Mesodermal cell (in vitro differentiated cells): ENCODE results near the gene SLC2A6.

Experiments
- H3K27ac ChIP-seq: 2 replicates; pipeline ENCODE4 v1.7.0; 2013; ENCODE audit warnings: mild to moderate bottlenecking, low read depth, low read length, moderate library complexity; ENCODE audit not compliant: severe bottlenecking
- H3K36me3 ChIP-seq: 2 replicates; pipeline ENCODE4 v1.7.1; 2013; ENCODE audit warnings: mild to moderate bottlenecking, low read length, moderate library complexity; ENCODE audit not compliant: control insufficient read depth, insufficient read depth
- H3K4me1 ChIP-seq: one replicate; pipeline ENCODE4 v1.7.1; 2013; ENCODE audit warnings: mild to moderate bottlenecking, low read length; ENCODE audit not compliant: insufficient read depth, control insufficient read depth, poor library complexity, severe bottlenecking
- H3K4me3 ChIP-seq: 2 replicates; pipeline ENCODE4 v1.7.0; 2013; ENCODE audit warnings: low read length, control low read depth, mild to moderate bottlenecking; ENCODE audit not compliant: insufficient read depth, poor library complexity, severe bottlenecking; ENCODE audit errors: extremely low read depth
- H3K9me3 ChIP-seq: 2 replicates; pipeline ENCODE4 v1.7.1; 2013; ENCODE audit warnings: mild to moderate bottlenecking, low read length, moderate library complexity; ENCODE audit not compliant: control insufficient read depth
- WGBS, 2 experiments: methylation state at CpG; one replicate each; pipeline ENCODE4 v1.1.5; 2013; ENCODE audit warnings: missing lambda C conversion rate in 2 of 2; ENCODE audit not compliant: insufficient coverage in 2 of 2; 5-methylcytosine and 5-hydroxymethylcytosine counted together

Gene SLC2A6

DNA sequence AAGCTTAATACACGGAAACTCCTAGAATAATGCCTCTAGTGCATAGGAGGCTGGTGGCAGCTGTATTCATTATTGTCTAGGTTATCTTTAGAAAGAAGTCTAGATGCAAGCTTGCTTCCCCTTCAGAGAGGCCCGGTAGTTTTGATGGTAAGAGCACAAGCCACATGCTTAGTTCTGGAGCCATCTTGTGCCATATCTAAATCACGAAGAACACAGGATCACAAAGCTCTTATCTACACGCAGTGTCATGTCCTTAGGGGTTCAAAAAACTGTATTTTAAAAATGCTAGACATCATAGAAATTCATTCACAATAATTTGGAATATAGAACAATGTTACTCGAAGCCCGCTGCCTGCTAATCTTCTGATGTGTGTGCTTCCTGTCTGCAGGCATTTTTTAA lies 12.9 kb downstream of the SLC2A6 start:
- WGBS, 2 experiments, result 95 to 100% methylated on average over 2 to 3 of the region's 6 CpGs
- Histone ChIP-seq H3K27ac (no peak overlapping the region), H3K9me3 (no peaks in the 10 kb centered on the region), H3K4me3 (no peak overlapping the region), H3K36me3 (peaks cover 11% of the 10 kb centered on the region), H3K4me1 (no peaks in the 10 kb centered on the region)

DNA sequence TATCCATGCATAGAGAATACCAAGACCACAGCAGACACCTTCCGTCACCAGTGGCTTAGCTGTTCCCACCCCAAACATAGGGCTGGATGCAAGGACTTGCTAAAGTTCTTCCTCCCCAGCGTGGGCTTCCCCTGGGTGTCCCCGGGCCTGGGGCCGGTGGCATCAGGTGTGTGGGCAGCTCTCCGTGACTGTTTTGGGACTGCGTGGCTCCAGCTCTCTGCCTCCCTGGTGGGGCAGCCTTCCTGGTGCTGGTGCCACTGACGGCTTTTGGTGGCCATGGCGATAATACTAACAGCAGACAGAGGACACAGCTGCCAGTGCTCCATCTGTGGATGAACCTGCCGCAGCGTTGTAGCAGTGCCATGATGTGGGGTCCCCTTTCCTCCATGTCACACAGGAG lies 14.3 kb downstream of the SLC2A6 start:
- H3K9me3 ChIP-seq, result no peaks in the 10 kb centered on the region
- H3K27ac ChIP-seq, result no peak overlapping the region
- H3K4me1 ChIP-seq, result peaks cover 4% of the 10 kb centered on the region
- H3K36me3 ChIP-seq, result peaks cover 11% of the 10 kb centered on the region
- H3K4me3 ChIP-seq, result no peak overlapping the region
- WGBS, 2 experiments, result 95% methylated on average over 8 of the region's 10 CpGs

DNA sequence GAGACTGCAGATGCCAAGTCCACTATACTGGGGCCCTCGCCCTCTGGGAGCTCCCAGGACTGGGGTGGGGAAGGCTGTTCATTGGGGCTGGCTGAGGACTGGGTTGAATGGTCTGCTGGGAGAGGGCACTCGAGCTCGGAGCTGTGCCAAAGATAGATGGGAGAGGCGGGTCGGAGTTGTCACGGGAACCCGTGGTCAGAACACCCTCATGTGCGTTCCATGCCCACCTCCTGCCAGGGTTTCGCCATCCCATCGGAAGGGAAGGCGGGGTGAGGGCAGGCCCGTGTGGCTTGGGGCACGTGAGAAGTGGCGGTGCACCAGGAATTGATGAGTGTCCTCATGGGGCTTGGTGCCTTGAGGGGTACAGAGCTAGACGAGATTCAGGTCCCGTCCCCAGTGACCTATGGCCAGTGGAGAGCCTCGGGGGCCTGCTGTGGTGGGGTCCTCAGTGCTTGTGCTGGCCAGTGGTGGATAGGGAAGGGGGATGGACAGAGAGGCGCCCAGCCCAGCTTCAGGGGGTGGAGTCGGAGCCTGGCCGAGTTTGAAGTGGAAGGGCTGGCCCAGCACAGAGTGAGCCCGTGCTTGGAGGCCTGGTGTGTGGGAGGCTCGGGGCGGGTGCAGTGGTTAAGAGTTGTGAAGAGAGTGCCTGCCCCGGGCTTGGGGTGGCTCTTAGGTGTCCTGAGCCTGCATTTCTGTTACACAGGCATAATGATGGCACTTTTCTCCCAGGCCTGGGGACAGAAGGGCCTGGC lies 14.9 kb downstream of the SLC2A6 start:
- WGBS, 2 experiments, result 89 to 92% methylated on average over 21 to 24 of the region's 24 CpGs
- no peak overlapping the region for H3K4me3 ChIP-seq
- peaks cover 11% of the 10 kb centered on the region for H3K36me3 ChIP-seq
- H3K9me3 ChIP-seq, result no peaks in the 10 kb centered on the region
- peaks cover 4% of the 10 kb centered on the region for H3K4me1 ChIP-seq
- H3K27ac ChIP-seq, result no peak overlapping the region

DNA sequence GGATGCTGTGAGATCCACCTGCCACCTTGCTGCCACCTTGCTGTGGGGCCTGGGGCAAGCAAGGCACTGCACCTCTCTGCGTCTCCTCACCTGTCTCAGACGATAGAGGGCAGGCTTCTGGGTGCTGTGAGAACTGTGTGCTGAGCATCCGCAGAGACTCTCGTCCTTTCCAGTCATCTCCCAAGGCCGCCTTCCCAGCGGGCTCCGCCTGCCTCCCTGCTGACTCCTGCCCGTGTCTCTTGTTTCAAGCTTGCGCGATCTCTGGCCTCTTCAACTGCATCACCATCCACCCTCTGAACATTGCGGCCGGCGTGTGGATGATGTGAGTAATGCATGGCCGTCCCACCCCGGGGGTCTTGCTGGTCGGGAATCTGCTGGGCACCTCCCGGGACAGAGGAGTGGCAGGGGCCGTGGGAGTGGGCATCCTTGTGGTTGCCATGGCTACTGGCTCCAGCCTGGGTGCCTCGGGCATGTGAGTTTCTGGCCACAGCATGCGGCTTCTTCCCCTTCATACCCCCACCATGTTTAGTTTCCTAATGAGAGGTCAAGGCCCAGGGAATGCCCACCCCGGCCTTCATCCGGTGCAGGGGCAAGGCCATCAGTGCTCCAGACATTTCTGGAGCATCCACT lies 15.6 kb downstream of the SLC2A6 start:
- Histone ChIP-seq H3K4me1 (peaks cover 4% of the 10 kb centered on the region), H3K27ac (no peak overlapping the region), H3K4me3 (no peak overlapping the region), H3K36me3 (peaks cover 11% of the 10 kb centered on the region), H3K9me3 (no peaks in the 10 kb centered on the region)
- WGBS, 2 experiments, result 91 to 93% methylated on average over 14 to 19 of the region's 22 CpGs

DNA sequence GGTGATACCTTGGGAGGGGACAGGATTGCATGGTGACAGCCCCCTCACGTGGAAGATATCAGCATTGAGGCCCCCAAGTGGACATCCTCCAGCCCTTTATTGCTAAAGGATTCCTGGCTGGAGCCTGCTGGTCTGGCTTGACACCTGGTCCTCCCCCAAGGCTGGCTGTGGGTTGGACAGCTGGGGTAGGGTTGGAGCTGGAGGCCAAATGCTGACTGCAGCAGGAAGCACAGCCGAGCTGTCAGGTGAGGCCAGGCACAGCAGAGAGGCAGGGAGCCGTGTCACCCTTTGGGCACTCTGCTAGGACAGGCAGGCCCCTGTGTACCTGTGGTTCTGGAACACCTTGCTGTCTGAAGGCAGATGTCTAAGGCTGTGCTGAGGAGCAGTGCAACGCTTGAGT lies 16.9 kb downstream of the SLC2A6 start:
- no peak overlapping the region for H3K4me3 ChIP-seq
- peaks cover 4% of the 10 kb centered on the region for H3K4me1 ChIP-seq
- no peaks in the 10 kb centered on the region for H3K9me3 ChIP-seq
- whole genome bisulfite sequencing, 2 experiments, result 80 to 89% methylated on average over 4 of the region's 4 CpGs
- no peak overlapping the region for H3K27ac ChIP-seq
- peaks cover 11% of the 10 kb centered on the region for H3K36me3 ChIP-seq

DNA sequence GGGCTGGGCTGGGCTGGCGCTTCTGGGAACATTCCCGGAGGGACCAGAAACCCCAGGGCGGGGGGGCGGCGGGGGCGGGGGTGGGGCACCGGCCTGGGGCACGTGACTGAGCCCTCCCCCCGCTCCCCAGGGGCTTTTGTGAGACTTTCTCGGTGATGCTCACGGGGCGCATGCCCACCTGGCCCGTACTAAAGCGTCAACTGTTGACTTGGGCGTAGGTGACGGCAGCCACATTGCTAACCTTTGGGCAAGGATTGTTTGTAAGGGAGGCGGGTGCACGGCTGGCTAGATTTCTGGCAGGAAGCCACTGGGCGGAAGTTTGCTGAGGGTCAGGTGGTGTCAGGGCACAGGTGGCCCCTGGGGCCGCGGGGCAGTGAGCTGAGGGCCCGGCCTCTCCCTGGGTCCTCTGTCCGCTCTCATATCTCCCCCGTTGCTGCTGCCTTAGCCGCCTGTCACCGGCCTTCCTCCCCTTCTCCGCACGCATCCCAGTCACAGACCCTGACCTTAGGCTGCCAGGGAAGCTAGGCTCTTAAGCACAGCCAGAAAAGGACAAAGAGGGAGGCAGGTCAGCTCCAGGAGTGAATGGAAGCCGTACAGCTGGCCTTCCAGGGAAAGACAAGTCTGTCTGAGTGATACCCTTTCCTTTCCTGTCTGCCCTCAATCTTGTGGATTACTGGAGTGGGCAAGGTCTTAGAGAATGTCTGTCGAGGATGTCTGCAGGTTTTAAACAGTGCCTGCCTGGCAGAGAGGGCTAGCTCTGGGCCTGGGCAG lies 18.3 kb downstream of the SLC2A6 start:
- peaks cover 7% of the 10 kb centered on the region for H3K36me3 ChIP-seq
- no peaks in the 10 kb centered on the region for H3K9me3 ChIP-seq
- H3K4me3 ChIP-seq, result peak overlapping the region; percentile 65
- WGBS, 2 experiments, result 14 to 15% methylated on average over 13 to 23 of the region's 30 CpGs
- H3K27ac ChIP-seq, result peak overlapping the region; percentile 94
- H3K4me1 ChIP-seq, result peaks cover 4% of the 10 kb centered on the region

DNA sequence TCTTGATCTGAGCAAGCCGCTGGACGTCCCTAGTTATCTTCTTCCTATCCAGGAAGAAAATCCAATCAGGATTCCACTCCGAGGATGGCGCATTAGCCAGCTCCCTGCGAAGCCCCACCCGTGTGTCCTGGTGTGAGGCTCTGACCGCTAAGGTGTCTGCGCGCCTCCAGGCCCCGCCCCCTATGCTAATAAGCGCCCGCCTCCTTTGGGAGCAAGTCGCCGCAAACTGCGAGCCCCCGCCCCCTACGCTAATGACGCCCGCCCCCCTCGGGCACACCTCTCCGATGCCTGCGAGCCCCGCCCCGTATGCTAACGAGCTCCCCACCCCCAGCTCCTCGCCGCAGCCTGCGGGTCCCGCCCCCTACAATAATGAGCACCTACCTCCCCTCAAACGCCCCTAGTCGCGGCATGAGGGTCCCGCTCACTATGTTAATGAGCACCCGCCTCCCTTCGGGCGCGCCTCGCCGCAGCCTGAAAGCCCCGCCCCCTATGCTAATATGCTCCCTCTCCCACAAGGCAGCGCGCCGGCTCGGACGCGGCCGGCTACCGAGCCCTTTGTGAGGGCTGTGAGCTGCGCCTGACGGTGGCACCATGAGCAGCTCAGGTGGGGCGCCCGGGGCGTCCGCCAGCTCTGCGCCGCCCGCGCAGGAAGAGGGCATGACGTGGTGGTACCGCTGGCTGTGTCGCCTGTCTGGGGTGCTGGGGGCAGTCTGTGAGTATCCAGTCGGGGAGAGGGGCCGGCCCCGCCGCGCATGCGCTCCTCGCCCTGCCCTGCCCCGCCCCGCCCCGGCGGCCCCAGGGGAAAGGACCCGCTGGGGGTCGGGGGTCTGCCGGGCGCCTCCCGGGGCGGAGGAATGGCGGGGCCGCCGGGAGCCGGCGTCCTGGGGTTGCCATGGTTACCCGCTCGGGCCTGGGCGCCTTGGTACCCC lies 19.2 kb downstream of the SLC2A6 start, which contains the start of gene CACFD1:
TSS of gene CACFD1 (plus strand) at position 503 of the 929 bp plus-strand sequence. CDS start at position 592, 89 bp downstream.
- 0% methylated on average over 40 to 55 of the region's 86 CpGs for WGBS, 2 experiments
- Histone ChIP-seq H3K36me3 (no peaks in the 10 kb centered on the region), H3K27ac (peak within 1 kb of the TSS; percentile 94), H3K9me3 (no peaks in the 10 kb centered on the region), H3K4me3 (peak within 1 kb of the TSS; percentile 65), H3K4me1 (peaks cover 4% of the 10 kb centered on the region)

DNA sequence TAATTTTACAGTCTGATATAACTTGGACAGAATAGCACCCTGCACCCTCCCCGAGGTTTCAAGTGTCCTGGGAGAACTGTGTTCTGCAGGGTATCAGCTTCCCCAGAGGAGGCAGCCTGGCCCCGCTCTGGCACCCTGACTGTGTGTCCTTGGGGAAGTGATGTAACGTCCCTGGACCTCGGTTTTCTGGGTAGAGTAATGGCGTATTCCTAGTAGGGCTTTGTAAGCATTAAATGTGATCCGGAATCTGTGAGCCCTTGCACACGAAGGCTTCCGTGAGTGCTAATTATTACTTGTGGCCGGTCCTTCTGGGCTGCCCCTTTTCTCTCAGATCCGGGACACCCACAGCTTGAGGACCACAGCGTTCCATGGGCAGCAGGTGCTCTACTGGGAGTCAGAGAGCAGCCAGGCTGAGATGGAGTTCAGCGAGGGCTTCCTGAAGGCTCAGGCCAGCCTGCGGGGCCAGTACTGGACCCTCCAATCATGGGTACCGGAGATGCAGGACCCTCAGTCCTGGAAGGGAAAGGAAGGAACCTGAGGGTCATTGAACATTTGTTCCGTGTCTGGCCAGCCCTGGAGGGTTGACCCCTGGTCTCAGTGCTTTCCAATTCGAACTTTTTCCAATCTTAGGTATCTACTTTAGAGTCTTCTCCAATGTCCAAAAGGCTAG lies 20.1 kb downstream of the SLC2A6 start:
- peak overlapping the region; percentile 65 for H3K4me3 ChIP-seq
- WGBS, 2 experiments, result 60 to 76% methylated on average over 11 to 13 of the region's 16 CpGs
- H3K9me3 ChIP-seq, result no peaks in the 10 kb centered on the region
- H3K27ac ChIP-seq, result no peak overlapping the region
- no peaks in the 10 kb centered on the region for H3K36me3 ChIP-seq
- peaks cover 4% of the 10 kb centered on the region for H3K4me1 ChIP-seq

DNA sequence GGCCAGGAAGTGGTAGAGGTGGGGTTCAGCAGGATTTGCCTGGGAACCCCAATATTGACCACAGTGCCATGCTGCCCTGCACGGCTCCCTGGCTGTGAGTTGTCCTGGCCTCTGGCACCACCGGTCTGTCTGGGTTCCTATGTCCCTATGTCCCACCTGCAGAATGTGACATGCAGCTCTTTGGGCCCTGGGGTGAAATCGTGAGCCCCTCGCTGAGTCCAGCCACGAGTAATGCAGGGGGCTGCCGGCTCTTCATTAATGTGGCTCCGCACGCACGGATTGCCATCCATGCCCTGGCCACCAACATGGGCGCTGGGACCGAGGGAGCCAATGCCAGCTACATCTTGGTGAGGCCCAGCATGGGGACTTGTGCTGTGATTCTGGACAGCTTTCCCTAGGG lies 21.2 kb downstream of the SLC2A6 start:
- WGBS, 2 experiments, result 93 to 96% methylated on average over 10 to 11 of the region's 11 CpGs
- Histone ChIP-seq H3K36me3 (no peaks in the 10 kb centered on the region), H3K4me1 (peaks cover 4% of the 10 kb centered on the region), H3K4me3 (no peak overlapping the region), H3K9me3 (no peaks in the 10 kb centered on the region), H3K27ac (no peak overlapping the region)
